ENCODE measurements around the gene CREB3L4.

DNA sequence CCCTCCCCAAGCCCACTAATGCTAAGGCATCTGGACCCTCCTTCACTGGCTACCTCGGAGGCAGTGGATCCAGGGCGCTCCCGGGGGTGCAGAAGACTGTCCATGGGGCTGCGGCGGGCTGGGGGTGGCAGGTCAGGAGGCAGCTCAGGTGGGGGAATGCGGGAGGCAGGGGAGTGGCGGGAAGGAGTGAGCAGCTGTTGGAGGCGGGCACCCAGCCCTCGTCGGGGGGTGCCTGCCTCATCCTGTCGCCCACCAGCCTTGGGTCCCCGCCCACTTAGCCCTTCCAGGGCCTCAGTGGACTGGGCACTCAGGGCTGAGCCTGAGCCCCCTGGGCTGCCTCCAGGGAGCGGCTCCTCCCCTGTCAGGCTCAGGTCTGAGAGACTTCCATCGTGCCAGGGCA, 34.3 kb upstream of the CREB3L4 start:
- TF ChIP-seq CTCF (IDR thresholded peaks at IDR 0.05) (no peak), POLR2A (IDR thresholded peaks at IDR 0.05) (no peak)
